Measurements from ENCODE around the gene SRSF12.

- TF ChIP-seq CTCF (IDR thresholded peaks at IDR 0.05) (no peak), POLR2A (IDR thresholded peaks at IDR 0.05) (no peak)
Measured at GRCh38 chr6:89084542-89084941, 33.3 kb downstream of the SRSF12 start.

All from Peyer's patch (tissue), 4 donors.